Measurements from ENCODE around the gene PLA2G12B. TPM values are rescaled to one million over a fixed set of nuclear protein-coding genes. Genes with fewer than 3 reads are reported as not detected.

PLA2G12B gene
- total and polyA plus RNA-seq, 2 of the 8 experiments (the other 6 are each of a cell fraction or from before 2014, with no cell fraction given), result not detected

- Histone ChIP-seq H3K18ac (ENCODE audit: extremely low read depth, low read length) (no peak overlapping the region), H3K9ac (replicated peaks in 1 of 4; ENCODE audit: extremely low read depth in 1 of 4, low read depth in 3 of 4, low read length in 3 of 4) (no peak overlapping the region), H2BK15ac (ENCODE audit: low read length) (no peak overlapping the region), H2AK5ac (ENCODE audit: low read depth, low read length) (no peak overlapping the region), H2BK120ac (replicated peaks; ENCODE audit: low read depth, low read length) (no peak overlapping the region), H2BK5ac (ENCODE audit: low read depth, low read length) (no peak overlapping the region), H2BK12ac (ENCODE audit: low read depth, low read length) (no peak overlapping the region), H3K14ac (ENCODE audit: insufficient read length) (no peak overlapping the region), H3K79me1 (ENCODE audit: low read depth, low read length) (no peaks in the 10 kb centered on the region), H3K79me2 (ENCODE audit: control insufficient read depth in 1 of 2, insufficient read depth in 2 of 2, low read length in 2 of 2) (no peaks in the 10 kb centered on the region), H3K4me3 (ENCODE audit: extremely low read depth in 1 of 4, insufficient read depth in 2 of 4, low read depth in 3 of 4, low read length in 4 of 4) (no peak overlapping the region), H3K4me1 (replicated peaks in 1 of 4; ENCODE audit: control insufficient read depth in 3 of 4, insufficient read depth in 4 of 4, low read length in 3 of 4) (no peaks in the 10 kb centered on the region), H3K23me2 (ENCODE audit: low read depth, low read length) (no peaks in the 10 kb centered on the region; the same call in 1 of the 2 replicates), H4K91ac (replicated peaks; ENCODE audit: insufficient read length, low read length) (no peak overlapping the region), H4K5ac (ENCODE audit: insufficient read length, low read depth, low read length) (no peak overlapping the region), H3K27me3 (replicated peaks in 1 of 4; ENCODE audit: control insufficient read depth in 3 of 4, extremely low read depth in 1 of 4, insufficient read depth in 3 of 4, low read length in 3 of 4) (no peaks in the 10 kb centered on the region), H3K9me3 (ENCODE audit: insufficient read depth in 2 of 2, low read depth in 1 of 2, low read length in 1 of 2) (no peaks in the 10 kb centered on the region; a peak in 1 of 4 replicates), H2BK20ac (ENCODE audit: low read length) (no peak overlapping the region), H3K4ac (replicated peaks; ENCODE audit: insufficient read length, low read depth, low read length) (no peak overlapping the region), H3K56ac (replicated peaks; ENCODE audit: insufficient read length, low read depth, low read length) (no peak overlapping the region), H3K4me2 (ENCODE audit: insufficient read depth in 1 of 2, low read depth in 2 of 2, low read length in 2 of 2) (no peak overlapping the region), H3K36me3 (ENCODE audit: control insufficient read depth in 2 of 4, insufficient read depth in 4 of 4, low read length in 3 of 4) (no peaks in the 10 kb centered on the region), H4K8ac (ENCODE audit: extremely low read depth, insufficient read depth, low read length) (no peak overlapping the region), H3K27ac (ENCODE audit: low read depth, low read length) (no peak overlapping the region), H2AFZ (ENCODE audit: low read length) (no peak overlapping the region), H4K20me1 (replicated peaks in 1 of 2; ENCODE audit: control insufficient read depth in 1 of 2, insufficient read depth in 2 of 2, low read length in 2 of 2) (no peaks in the 10 kb centered on the region), H3K23ac (ENCODE audit: insufficient read length) (no peak overlapping the region)
- ChIA-PET CTCF (ENCODE audit: partially characterized antibody) (interaction anchor here (0.6 to 1.4 kb wide), 2 partner anchors 11 to 907 kb away, joined by 3 read pairs; no protein-coding TSS in a partner anchor), POLR2A (ENCODE audit: partially characterized antibody) (interaction anchor here (1.1 kb wide), 1 partner anchor 9 kb away, joined by 3 read pairs; no protein-coding TSS in a partner anchor)
- FAIRE-seq (no peak), DNase-seq (ENCODE audit: low read depth in 1 of 2, low spot score in 2 of 2) (no peak)
- TF ChIP-seq FOSL1 (IDR thresholded peaks at IDR 0.05; ENCODE audit: insufficient read depth, low read depth, low read length) (no peak), CBX8 (IDR thresholded peaks at IDR 0.05; ENCODE audit: borderline replicate concordance, low read depth, low read length) (no peak), HDAC2 (IDR thresholded peaks at IDR 0.05; ENCODE audit: borderline replicate concordance in 1 of 2, low read depth in 2 of 2, low read length in 2 of 2) (no peak), SRF (IDR thresholded peaks at IDR 0.05; ENCODE audit: low read depth, low read length) (no peak), KDM4A (IDR thresholded peaks at IDR 0.05; ENCODE audit: low read depth, low read length, severe bottlenecking) (no peak), NRF1 (IDR thresholded peaks at IDR 0.05; ENCODE audit: low read depth, low read length) (no peak), SIRT6 (IDR thresholded peaks at IDR 0.05; ENCODE audit: low read length) (no peak), CREB1 (IDR thresholded peaks at IDR 0.05) (no peak), CTBP2 (IDR thresholded peaks at IDR 0.05; ENCODE audit: borderline replicate concordance, insufficient read depth, insufficient read length, low read length) (no peak), EGR1 (IDR thresholded peaks at IDR 0.05; ENCODE audit: borderline replicate concordance, low read depth, low read length) (no peak), ASH2L (IDR thresholded peaks at IDR 0.05; ENCODE audit: low read length) (no peak), GTF2F1 (IDR thresholded peaks at IDR 0.05; ENCODE audit: borderline replicate concordance, low read depth, low read length) (no peak)
- TF ChIP-seq, protein P1, sequence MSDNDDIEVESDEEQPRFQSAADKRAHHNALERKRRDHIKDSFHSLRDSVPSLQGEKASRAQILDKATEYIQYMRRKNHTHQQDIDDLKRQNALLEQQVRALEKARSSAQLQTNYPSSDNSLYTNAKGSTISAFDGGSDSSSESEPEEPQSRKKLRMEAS (IDR thresholded peaks at IDR 0.05), result no peak
- 88% methylated on average over 2 of the region's 2 CpGs; no CpG with 5 or more reads in 1 of the 2 experiments for WGBS, 2 experiments (ENCODE audit: extremely low coverage in 1 of 2, insufficient coverage in 1 of 2, insufficient read length in 1 of 2, insufficient replicate concordance in 2 of 2, low coverage in 1 of 2, low lambda C conversion rate in 2 of 2, missing lambda C conversion rate in 1 of 2)
Observed at GRCh38 chr10:72997099-72997498, 42.5 kb upstream of the PLA2G12B start.

Measured in H1 (cell line).